ENCODE results near the gene LLGL1.
A peak's percentile ranks its signal among the peaks of the same experiment; 100 is the strongest.

The LLGL1 gene

GRCh38 chr17:18187821-18188761 lies 37.3 kb upstream of the LLGL1 start:
- TF ChIP-seq POLR2AphosphoS5 (IDR thresholded peaks at IDR 0.05; ENCODE audit: low read depth, low read length) (no peak), TAF1 (IDR thresholded peaks at IDR 0.05; ENCODE audit: borderline replicate concordance, insufficient read depth, low read length) (no peak), SIN3A (IDR thresholded peaks at IDR 0.05; ENCODE audit: borderline replicate concordance, insufficient read depth, low read length) (no peak)

DNA sequence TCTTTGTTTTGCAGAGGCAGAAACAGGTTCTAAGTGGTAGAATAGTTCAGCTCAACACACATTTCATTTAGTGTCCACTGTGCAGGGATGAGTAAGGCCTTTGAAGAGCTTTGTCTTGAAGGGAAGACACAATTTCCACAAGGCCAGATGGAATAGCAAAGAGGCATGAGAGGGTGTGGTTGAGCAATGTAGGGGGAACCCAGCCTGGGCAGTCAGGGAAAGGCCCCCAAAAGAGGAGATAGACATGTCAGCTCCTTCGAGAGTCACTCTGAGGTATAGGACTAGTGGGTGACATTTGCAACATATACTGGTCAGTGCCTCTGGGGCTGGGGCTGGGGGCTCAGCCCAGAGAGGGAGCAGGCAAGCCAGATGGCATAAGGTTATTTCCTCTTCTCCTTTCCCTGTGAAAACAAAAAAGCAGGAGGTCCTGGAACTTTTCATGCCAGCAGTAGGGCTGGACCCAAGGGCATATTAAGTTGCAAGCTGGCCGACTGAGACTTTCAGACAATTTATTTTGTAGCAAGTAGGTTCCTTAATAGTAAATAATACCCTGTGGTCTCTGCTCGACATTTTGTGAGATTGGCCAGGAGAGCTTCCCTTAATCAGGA lies 34.7 kb upstream of the LLGL1 start:
- TF ChIP-seq SIN3A (IDR thresholded peaks at IDR 0.05; ENCODE audit: borderline replicate concordance, insufficient read depth, low read length) = no peak
- no peak for TF ChIP-seq TAF1 (IDR thresholded peaks at IDR 0.05; ENCODE audit: borderline replicate concordance, insufficient read depth, low read length)
- no peak for TF ChIP-seq FOXP2 (optimal IDR thresholded peaks at IDR 0.05; ENCODE audit: borderline replicate concordance, extremely low read depth, extremely low read length, insufficient read depth)
- no peak for TF ChIP-seq POLR2AphosphoS5 (IDR thresholded peaks at IDR 0.05; ENCODE audit: low read depth, low read length)
- TF ChIP-seq, protein P1, sequence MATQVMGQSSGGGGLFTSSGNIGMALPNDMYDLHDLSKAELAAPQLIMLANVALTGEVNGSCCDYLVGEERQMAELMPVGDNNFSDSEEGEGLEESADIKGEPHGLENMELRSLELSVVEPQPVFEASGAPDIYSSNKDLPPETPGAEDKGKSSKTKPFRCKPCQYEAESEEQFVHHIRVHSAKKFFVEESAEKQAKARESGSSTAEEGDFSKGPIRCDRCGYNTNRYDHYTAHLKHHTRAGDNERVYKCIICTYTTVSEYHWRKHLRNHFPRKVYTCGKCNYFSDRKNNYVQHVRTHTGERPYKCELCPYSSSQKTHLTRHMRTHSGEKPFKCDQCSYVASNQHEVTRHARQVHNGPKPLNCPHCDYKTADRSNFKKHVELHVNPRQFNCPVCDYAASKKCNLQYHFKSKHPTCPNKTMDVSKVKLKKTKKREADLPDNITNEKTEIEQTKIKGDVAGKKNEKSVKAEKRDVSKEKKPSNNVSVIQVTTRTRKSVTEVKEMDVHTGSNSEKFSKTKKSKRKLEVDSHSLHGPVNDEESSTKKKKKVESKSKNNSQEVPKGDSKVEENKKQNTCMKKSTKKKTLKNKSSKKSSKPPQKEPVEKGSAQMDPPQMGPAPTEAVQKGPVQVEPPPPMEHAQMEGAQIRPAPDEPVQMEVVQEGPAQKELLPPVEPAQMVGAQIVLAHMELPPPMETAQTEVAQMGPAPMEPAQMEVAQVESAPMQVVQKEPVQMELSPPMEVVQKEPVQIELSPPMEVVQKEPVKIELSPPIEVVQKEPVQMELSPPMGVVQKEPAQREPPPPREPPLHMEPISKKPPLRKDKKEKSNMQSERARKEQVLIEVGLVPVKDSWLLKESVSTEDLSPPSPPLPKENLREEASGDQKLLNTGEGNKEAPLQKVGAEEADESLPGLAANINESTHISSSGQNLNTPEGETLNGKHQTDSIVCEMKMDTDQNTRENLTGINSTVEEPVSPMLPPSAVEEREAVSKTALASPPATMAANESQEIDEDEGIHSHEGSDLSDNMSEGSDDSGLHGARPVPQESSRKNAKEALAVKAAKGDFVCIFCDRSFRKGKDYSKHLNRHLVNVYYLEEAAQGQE (IDR thresholded peaks at IDR 0.05; ENCODE audit: insufficient read depth in 1 of 2, low read depth in 2 of 2, low read length in 2 of 2) = no peak

DNA sequence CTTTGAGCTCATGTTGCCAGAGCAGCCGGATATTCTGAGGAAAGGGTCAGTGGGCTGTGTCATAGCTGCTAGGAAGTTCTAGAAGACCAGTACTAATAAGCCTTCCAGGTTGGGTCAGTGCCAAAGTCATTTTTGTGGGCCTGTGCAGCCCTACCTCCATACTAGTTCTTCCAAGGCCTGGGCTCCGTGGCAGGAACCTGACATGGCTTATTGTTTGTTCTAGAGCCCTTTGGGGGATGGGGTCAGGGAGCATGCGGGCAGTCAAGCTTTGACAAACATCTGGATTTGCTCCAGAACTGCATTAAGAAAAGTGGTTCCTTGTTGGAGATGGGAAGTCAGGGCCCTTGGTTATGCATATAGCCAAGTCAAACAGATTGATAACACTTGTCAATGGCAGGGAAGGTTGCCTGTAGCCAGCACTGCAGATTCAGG lies 34.2 kb upstream of the LLGL1 start:
- TF ChIP-seq SIN3A (IDR thresholded peaks at IDR 0.05; ENCODE audit: borderline replicate concordance, insufficient read depth, low read length) (0 out of 2 replicates have a peak, but pooled peaks have one; percentile 73), TAF1 (IDR thresholded peaks at IDR 0.05; ENCODE audit: borderline replicate concordance, insufficient read depth, low read length) (no peak)
- TF ChIP-seq, protein P1 (IDR thresholded peaks at IDR 0.05; ENCODE audit: insufficient read depth in 1 of 2, low read depth in 2 of 2, low read length in 2 of 2) = 0 out of 4 replicates have a peak, but pooled peaks of 1 of the 2 experiments have one; percentile 32

DNA sequence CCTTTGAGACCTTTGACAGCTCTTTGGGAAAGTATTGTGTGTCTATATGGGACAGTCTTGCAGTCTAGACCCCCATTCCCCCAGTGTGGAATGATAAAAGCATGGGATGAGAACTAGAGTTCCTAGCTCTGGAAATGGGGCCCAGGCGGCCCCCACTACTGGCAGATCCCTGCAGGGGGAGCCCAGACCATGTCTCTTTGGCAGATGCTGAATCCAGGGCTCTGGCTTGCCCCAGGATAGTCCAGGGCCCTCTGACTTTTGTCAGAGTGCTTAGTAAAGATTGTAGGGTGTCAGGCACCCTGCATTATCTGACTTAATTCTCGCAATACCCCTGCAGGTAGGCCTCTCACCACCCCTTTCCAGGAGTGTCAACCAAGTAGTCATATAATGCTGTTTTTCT lies 33.5 kb upstream of the LLGL1 start:
- TF ChIP-seq TAF1 (IDR thresholded peaks at IDR 0.05; ENCODE audit: borderline replicate concordance, insufficient read depth, low read length) = no peak
- no peak for TF ChIP-seq FOXP2 (optimal IDR thresholded peaks at IDR 0.05; ENCODE audit: borderline replicate concordance, extremely low read depth, extremely low read length, insufficient read depth)
- no peak for TF ChIP-seq SIN3A (IDR thresholded peaks at IDR 0.05; ENCODE audit: borderline replicate concordance, insufficient read depth, low read length)
- TF ChIP-seq, protein P1 (IDR thresholded peaks at IDR 0.05; ENCODE audit: insufficient read depth in 1 of 2, low read depth in 2 of 2, low read length in 2 of 2) = no peak
- TF ChIP-seq POLR2AphosphoS5 (IDR thresholded peaks at IDR 0.05; ENCODE audit: low read depth, low read length) = no peak

- TF ChIP-seq, protein P1 (IDR thresholded peaks at IDR 0.05; ENCODE audit: insufficient read depth in 1 of 2, low read depth in 2 of 2, low read length in 2 of 2) = no peak
- TF ChIP-seq POLR2AphosphoS5 (IDR thresholded peaks at IDR 0.05; ENCODE audit: low read depth, low read length) = no peak
- TF ChIP-seq SIN3A (IDR thresholded peaks at IDR 0.05; ENCODE audit: borderline replicate concordance, insufficient read depth, low read length) = no peak
- no peak for TF ChIP-seq FOXP2 (optimal IDR thresholded peaks at IDR 0.05; ENCODE audit: borderline replicate concordance, extremely low read depth, extremely low read length, insufficient read depth)
- TF ChIP-seq TAF1 (IDR thresholded peaks at IDR 0.05; ENCODE audit: borderline replicate concordance, insufficient read depth, low read length) = no peak
Observed at GRCh38 chr17:18194394-18194793, 31.0 kb upstream of the LLGL1 start.

Data from PFSK-1 (cell line).